Liver (tissue), 9 donors: ENCODE data around the gene PRORP. TPM values are rescaled to one million over a fixed set of nuclear protein-coding genes. Genes with fewer than 3 reads are reported as not detected.
A peak's percentile ranks its signal among the peaks of the same experiment; 100 is the strongest.

ENCODE experiments used
- DNase-seq: peaks from one replicate; pipeline ENCODE4 v3.0.0-alpha.2; 2017; ENCODE audit warnings: low spot score
- H3K27ac ChIP-seq, 2 donors: one replicate each; pipeline ENCODE4 v1.7.0; 2013; ENCODE audit warnings: inconsistent platforms in 2 of 2, low read length in 2 of 2, control low read depth in 1 of 2, low read depth in 1 of 2, mild to moderate bottlenecking in 1 of 2
- H3K27me3 ChIP-seq, 4 donors: one replicate each; pipeline versions ENCODE4 v1.6.1 to v1.7.0; 2013; ENCODE audit warnings: low read length in 3 of 4, inconsistent platforms in 1 of 4, mild to moderate bottlenecking in 1 of 4, moderate library complexity in 1 of 4; ENCODE audit not compliant: control insufficient read depth in 4 of 4, insufficient read depth in 4 of 4
- H3K36me3 ChIP-seq, 4 donors: one replicate each; pipeline versions ENCODE4 v1.6.1 to v1.7.0; 2013; ENCODE audit warnings: low read length in 3 of 4, mild to moderate bottlenecking in 3 of 4, low read depth in 1 of 4, moderate library complexity in 1 of 4; ENCODE audit not compliant: control insufficient read depth in 4 of 4, insufficient read depth in 3 of 4
- H3K4me1 ChIP-seq, 4 donors: one replicate each; pipeline versions ENCODE4 v1.6.1 to v1.7.0; 2013; ENCODE audit warnings: low read length in 3 of 4, mild to moderate bottlenecking in 3 of 4, moderate library complexity in 1 of 4; ENCODE audit not compliant: control insufficient read depth in 4 of 4, insufficient read depth in 4 of 4
- H3K4me3 ChIP-seq, 3 donors: one replicate each; pipeline versions ENCODE4 v1.6.1 to v1.7.0; 2013; ENCODE audit warnings: low read length in 3 of 3, control low read depth in 1 of 3, low read depth in 1 of 3, mild to moderate bottlenecking in 1 of 3
- H3K9ac ChIP-seq, 2 donors: one replicate each; pipeline ENCODE4 v1.7.0; 2013; ENCODE audit warnings: low read length in 2 of 2, mild to moderate bottlenecking in 2 of 2, moderate library complexity in 2 of 2, control low read depth in 1 of 2, low read depth in 1 of 2
- H3K9me3 ChIP-seq, 4 donors: one replicate each; pipeline versions ENCODE4 v1.6.1 to v1.7.0; 2013; ENCODE audit warnings: low read length in 3 of 4; ENCODE audit not compliant: control insufficient read depth in 4 of 4
- EGR1 ChIP-seq, 2 donors: IDR thresholded peaks; 2 replicates each; pipeline ENCODE4 v1.6.1; 2016 to 2018; ENCODE audit warnings: antibody characterized with exemption in 2 of 2, low read depth in 2 of 2
- FOXA1 ChIP-seq: IDR thresholded peaks from 2 replicates; pipeline ENCODE4 v1.6.1; 2016; ENCODE audit warnings: antibody characterized with exemption
- HNF4A ChIP-seq, 2 donors: conservative IDR thresholded peaks; 2 replicates each; pipeline ENCODE4 v1.6.1; 2016; ENCODE audit warnings: antibody characterized with exemption in 2 of 2, mild to moderate bottlenecking in 2 of 2
- HNF4G ChIP-seq: IDR thresholded peaks from 2 replicates; pipeline ENCODE4 v1.6.1; 2016; ENCODE audit warnings: antibody characterized with exemption
- JUND ChIP-seq, 2 donors: IDR thresholded peaks; 2 replicates each; pipeline ENCODE4 v1.6.1; 2016; ENCODE audit warnings: antibody characterized with exemption in 2 of 2
- RAD21 ChIP-seq, 2 donors: IDR thresholded peaks; 2 replicates each; pipeline ENCODE4 v1.6.1; 2016; ENCODE audit warnings: antibody characterized with exemption in 2 of 2, mild to moderate bottlenecking in 2 of 2
- RXRA ChIP-seq, 2 donors: IDR thresholded peaks; 2 replicates each; pipeline ENCODE4 v1.6.1; 2017 to 2018; ENCODE audit warnings: antibody characterized with exemption in 2 of 2, mild to moderate bottlenecking in 1 of 2
- SP1 ChIP-seq: IDR thresholded peaks from 2 replicates; pipeline ENCODE4 v1.6.1; 2018; ENCODE audit warnings: antibody characterized with exemption, mild to moderate bottlenecking
- TAF1 ChIP-seq: conservative IDR thresholded peaks from 2 replicates; pipeline ENCODE4 v1.6.1; 2016; ENCODE audit warnings: antibody characterized with exemption, mild to moderate bottlenecking
- YY1 ChIP-seq: IDR thresholded peaks from 2 replicates; pipeline ENCODE4 v1.6.1; 2016; ENCODE audit warnings: antibody characterized with exemption, mild to moderate bottlenecking
- WGBS: extraction: QIAGEN DNeasy Blood & Tissue Kit; methylation state at CpG from one replicate; pipeline ENCODE4 v1.1.7; 2013; 5-methylcytosine and 5-hydroxymethylcytosine counted together
- polyA plus RNA-seq, 2 donors: library from polyadenylated mRNA; stranded (reverse) in 1 of 2; unstranded in 1 of 2; fragments of 200-250 nt in 1 of 2; fragments of >200 nt in 1 of 2; fragmentation: Nextera tagmentation in 1 of 2; extraction: Ambion mirVana in 1 of 2; gene quantifications; one replicate each; pipeline versions ENCODE4 v1.2.1 to v1.2.3, GENCODE V29; 2013 to 2015
- total RNA-seq, 2 donors: library from RNA; depleted of rRNA; stranded (reverse); fragments of >200 nt; gene quantifications; one replicate each; pipeline ENCODE4 v1.2.3, GENCODE V29; 2014
- TF ChIP-seq, protein P1 (sequence below): fragments of 150-350 bp; IDR thresholded peaks from 2 replicates; pipeline ENCODE4 v1.5.1; 2017; ENCODE audit warnings: improper control_type of control experiment, low read depth, low read length; ENCODE audit not compliant: missing input control
- TF ChIP-seq, protein P2 (sequence below): IDR thresholded peaks from 2 replicates; pipeline ENCODE4 v1.6.1; 2016; ENCODE audit warnings: antibody characterized with exemption
- TF ChIP-seq, protein P3 (sequence below): IDR thresholded peaks from 2 replicates; pipeline ENCODE4 v1.6.1; 2016; ENCODE audit warnings: antibody characterized with exemption
- TF ChIP-seq, protein P4 (sequence below): IDR thresholded peaks from 2 replicates; pipeline ENCODE4 v1.6.1; 2016; ENCODE audit warnings: antibody characterized with exemption
- donor health status: healthy.
- donor health status: healthy.
- donor health status: healthy.
- donor health status: healthy.
- donor health status: healthy.

The PRORP gene
- total and polyA plus RNA-seq, 4 donors: 11.3 to 19.1 (median 14.4) TPM

DNA sequence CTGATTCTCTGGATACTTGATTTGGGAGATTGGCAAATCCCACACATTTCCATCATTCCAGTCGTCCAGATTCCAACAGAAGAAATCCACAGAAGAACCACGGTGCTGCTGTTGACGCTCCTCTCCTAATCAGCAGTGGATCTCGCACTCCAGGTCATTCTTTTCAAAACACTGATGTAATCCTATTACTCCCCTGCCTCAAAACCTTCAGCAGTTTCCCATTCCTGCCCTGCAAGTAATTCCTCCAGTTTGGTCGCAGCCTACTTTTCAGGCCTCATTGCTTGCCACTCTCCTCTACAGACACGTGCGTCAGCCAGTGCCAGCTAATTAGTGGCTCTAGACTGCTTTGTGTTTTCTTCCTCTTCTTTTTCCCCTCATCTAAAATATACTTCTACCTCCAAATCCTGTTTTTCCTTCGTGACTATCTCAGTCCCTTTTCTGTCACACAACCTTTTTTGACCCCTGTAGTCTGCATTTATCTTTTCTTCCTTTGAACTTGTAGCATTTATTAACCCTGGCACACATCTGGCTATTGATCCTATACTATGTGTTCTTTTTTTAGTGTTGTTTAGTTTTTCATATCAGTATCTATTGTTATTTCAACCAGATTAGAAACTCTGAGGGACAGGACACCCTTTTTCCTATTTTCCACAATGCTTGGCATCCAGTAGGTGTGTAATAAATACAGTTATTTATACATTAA, 36.8 kb downstream of the PRORP start:
- Histone ChIP-seq H3K27ac (peak overlapping the region in 1 of 2 donors; percentile 32), H3K36me3 (peaks cover 0 to 5% (median 0%) of the 10 kb centered on the region in 4 donors), H3K4me1 (peaks cover 0 to 2% (median 0%) of the 10 kb centered on the region in 4 donors), H3K4me3 (no peak overlapping the region), H3K27me3 (no peaks in the 10 kb centered on the region), H3K9me3 (no peaks in the 10 kb centered on the region), H3K9ac (no peak overlapping the region)
- WGBS: 90% methylated on average over 8 of the region's 8 CpGs
- DNase-seq: no peak
- no peak for TF ChIP-seq HNF4G
- TF ChIP-seq, protein P1, sequence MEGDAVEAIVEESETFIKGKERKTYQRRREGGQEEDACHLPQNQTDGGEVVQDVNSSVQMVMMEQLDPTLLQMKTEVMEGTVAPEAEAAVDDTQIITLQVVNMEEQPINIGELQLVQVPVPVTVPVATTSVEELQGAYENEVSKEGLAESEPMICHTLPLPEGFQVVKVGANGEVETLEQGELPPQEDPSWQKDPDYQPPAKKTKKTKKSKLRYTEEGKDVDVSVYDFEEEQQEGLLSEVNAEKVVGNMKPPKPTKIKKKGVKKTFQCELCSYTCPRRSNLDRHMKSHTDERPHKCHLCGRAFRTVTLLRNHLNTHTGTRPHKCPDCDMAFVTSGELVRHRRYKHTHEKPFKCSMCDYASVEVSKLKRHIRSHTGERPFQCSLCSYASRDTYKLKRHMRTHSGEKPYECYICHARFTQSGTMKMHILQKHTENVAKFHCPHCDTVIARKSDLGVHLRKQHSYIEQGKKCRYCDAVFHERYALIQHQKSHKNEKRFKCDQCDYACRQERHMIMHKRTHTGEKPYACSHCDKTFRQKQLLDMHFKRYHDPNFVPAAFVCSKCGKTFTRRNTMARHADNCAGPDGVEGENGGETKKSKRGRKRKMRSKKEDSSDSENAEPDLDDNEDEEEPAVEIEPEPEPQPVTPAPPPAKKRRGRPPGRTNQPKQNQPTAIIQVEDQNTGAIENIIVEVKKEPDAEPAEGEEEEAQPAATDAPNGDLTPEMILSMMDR: no peak
- no peak for TF ChIP-seq YY1
- TF ChIP-seq, protein P2, sequence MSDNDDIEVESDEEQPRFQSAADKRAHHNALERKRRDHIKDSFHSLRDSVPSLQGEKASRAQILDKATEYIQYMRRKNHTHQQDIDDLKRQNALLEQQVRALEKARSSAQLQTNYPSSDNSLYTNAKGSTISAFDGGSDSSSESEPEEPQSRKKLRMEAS: no peak
- TF ChIP-seq EGR1 (IDR thresholded peaks at IDR 0.05; ENCODE audit: low read depth in 2 of 2): no peak
- no peak for TF ChIP-seq RAD21 (IDR thresholded peaks at IDR 0.05)
- TF ChIP-seq FOXA1: no peak
- no peak for TF ChIP-seq SP1
- TF ChIP-seq, protein P3, sequence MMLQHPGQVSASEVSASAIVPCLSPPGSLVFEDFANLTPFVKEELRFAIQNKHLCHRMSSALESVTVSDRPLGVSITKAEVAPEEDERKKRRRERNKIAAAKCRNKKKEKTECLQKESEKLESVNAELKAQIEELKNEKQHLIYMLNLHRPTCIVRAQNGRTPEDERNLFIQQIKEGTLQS: no peak
- TF ChIP-seq TAF1: no peak
- TF ChIP-seq HNF4A (conservative IDR thresholded peaks at IDR 0.05): no peak
- TF ChIP-seq, protein P4, sequence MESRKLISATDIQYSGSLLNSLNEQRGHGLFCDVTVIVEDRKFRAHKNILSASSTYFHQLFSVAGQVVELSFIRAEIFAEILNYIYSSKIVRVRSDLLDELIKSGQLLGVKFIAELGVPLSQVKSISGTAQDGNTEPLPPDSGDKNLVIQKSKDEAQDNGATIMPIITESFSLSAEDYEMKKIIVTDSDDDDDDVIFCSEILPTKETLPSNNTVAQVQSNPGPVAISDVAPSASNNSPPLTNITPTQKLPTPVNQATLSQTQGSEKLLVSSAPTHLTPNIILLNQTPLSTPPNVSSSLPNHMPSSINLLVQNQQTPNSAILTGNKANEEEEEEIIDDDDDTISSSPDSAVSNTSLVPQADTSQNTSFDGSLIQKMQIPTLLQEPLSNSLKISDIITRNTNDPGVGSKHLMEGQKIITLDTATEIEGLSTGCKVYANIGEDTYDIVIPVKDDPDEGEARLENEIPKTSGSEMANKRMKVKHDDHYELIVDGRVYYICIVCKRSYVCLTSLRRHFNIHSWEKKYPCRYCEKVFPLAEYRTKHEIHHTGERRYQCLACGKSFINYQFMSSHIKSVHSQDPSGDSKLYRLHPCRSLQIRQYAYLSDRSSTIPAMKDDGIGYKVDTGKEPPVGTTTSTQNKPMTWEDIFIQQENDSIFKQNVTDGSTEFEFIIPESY: no peak

DNA sequence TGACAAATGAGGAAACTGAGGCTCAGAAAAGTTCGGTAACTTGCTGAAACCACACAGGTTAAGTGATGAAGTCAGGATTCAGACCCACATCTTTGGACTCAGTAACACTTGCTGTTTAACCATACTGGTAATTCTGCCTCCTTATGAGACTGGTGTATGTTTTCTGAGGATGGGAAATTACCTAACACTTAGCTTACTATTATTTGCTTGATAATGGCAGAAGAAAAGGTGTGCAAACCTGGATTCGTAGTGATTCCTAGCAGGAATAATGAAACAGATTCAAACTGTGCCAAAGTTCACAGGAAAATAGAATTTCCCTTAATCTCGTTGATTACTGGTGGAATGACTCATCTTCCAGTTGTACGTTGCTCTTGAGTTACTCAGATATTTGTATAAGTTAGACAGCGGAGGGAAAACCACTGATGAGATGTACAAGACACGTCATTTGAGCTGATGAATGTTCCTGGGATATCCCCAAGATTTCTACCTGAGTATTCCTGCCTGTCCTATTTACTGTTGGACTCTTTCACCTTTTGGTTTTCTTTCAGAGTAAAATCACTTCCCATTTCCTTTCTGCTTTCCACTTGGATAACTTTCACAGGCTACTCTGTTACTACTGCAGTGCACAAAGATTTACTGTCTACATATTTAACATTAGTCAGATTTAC, 37.5 kb downstream of the PRORP start:
- Histone ChIP-seq H3K4me1 (peaks cover 0 to 2% (median 0%) of the 10 kb centered on the region in 4 donors), H3K9me3 (no peaks in the 10 kb centered on the region), H3K27ac (peak overlapping the region in 1 of 2 donors; percentile 32), H3K27me3 (no peaks in the 10 kb centered on the region), H3K9ac (no peak overlapping the region), H3K4me3 (no peak overlapping the region), H3K36me3 (peaks cover 0 to 6% (median 0%) of the 10 kb centered on the region in 4 donors)
- TF ChIP-seq RXRA (IDR thresholded peaks at IDR 0.05) (peak; percentile 40 to 64), HNF4A (conservative IDR thresholded peaks at IDR 0.05) (peak in 1 of 2 donors; percentile 12), JUND (IDR thresholded peaks at IDR 0.05) (peak; percentile 78 to 93)
- TF ChIP-seq, protein P1: no peak
- 48% methylated on average over 6 of the region's 6 CpGs for WGBS
- DNase-seq: no peak
